DND-41 (cell line): Measurements from ENCODE around the gene DUSP7.

ENCODE experiments used
- EZH2 ChIP-seq: IDR thresholded peaks from 3 replicates; pipeline ENCODE4 v1.6.1; 2012; ENCODE audit warnings: borderline replicate concordance, low read depth, mild to moderate bottlenecking, moderate library complexity, low read length, inconsistent platforms; ENCODE audit not compliant: severe bottlenecking
- TF ChIP-seq, protein P1 (sequence below): IDR thresholded peaks from 2 replicates; pipeline ENCODE4 v1.5.1; 2012; ENCODE audit warnings: borderline replicate concordance, low read length, moderate library complexity, mild to moderate bottlenecking; ENCODE audit not compliant: poor library complexity, severe bottlenecking; ENCODE audit errors: extremely low read depth

DNA sequence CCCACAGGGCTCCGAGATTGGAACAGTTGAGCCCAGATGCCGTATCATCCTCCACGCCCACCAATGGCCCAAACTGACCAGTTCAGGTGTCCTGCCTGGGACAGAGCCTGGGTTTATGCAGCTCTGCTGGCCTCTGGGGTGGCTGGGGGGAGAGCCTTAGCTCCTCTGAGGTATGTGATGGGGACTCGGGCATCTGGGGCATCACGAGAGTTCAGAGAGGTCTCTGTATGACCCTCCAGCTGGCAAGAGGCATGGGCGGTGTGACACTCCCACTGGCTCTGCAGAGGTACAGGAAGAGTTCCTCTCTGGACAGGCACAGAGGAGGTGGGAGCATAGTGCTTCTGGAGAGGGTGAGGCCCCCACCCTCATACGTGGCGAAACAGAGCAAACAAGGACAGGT is 26.6 kb upstream of the DUSP7 start:
- no peak for TF ChIP-seq EZH2
- TF ChIP-seq, protein P1, sequence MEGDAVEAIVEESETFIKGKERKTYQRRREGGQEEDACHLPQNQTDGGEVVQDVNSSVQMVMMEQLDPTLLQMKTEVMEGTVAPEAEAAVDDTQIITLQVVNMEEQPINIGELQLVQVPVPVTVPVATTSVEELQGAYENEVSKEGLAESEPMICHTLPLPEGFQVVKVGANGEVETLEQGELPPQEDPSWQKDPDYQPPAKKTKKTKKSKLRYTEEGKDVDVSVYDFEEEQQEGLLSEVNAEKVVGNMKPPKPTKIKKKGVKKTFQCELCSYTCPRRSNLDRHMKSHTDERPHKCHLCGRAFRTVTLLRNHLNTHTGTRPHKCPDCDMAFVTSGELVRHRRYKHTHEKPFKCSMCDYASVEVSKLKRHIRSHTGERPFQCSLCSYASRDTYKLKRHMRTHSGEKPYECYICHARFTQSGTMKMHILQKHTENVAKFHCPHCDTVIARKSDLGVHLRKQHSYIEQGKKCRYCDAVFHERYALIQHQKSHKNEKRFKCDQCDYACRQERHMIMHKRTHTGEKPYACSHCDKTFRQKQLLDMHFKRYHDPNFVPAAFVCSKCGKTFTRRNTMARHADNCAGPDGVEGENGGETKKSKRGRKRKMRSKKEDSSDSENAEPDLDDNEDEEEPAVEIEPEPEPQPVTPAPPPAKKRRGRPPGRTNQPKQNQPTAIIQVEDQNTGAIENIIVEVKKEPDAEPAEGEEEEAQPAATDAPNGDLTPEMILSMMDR = no peak
